ENCODE measurements around the gene CDH20.

CDH20 gene

GRCh38 chr18:61333271-61333745, at the start of gene CDH20:
Gene CDH20 (plus strand): TSS chr18:61333430.
- no peak for DNase-seq

- DNase-seq, result no peak
Observed at GRCh38 chr18:61284039-61284438, 49.2 kb upstream of the CDH20 start.

GRCh38 chr18:61285777-61286176, 47.5 kb upstream of the CDH20 start:
- DNase-seq, result no peak

- no peak for DNase-seq
Observed at GRCh38 chr18:61286867-61287266, 46.4 kb upstream of the CDH20 start.

DNA sequence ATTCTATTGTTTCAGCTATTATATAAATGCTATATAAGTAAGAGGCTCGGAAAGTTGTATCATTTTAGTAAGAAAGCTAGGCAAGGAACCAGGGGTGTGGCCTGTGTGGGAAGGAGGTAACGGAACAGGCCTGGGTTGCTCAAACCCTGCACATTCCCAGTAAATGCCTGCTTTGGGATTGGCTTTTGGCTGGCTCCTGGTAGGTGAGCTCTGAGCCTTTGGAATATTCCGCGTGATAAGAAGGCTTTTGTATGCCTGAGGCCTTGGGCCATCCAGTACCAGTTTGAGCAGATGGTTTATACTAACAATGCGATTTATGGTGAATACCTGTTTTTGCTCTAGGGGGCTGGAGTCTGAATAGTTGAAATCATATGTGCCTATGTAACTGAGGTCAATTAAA, 42.6 kb upstream of the CDH20 start:
- DNase-seq, result no peak

- no peak for DNase-seq
Observed at GRCh38 chr18:61292280-61293035, 40.8 kb upstream of the CDH20 start.

DNA sequence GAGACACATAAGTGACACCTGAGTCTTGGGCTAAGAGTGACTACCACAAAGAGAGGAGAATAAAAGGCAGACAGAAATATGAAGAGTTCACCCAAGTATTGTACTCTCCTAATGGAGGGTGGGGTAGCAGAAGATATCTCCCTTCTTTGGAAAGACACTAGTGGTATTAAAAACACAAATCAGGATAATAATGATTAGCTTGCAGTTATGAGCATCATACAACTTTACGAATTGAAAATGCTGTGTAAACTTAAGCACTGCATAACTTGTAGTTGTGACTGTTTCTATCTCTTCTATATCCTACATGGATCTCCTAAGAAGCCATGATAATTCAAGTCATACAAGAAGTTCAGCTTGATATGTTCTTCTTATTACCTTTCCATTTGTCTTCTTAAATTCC, 38.1 kb upstream of the CDH20 start:
- DNase-seq, result no peak

DNA sequence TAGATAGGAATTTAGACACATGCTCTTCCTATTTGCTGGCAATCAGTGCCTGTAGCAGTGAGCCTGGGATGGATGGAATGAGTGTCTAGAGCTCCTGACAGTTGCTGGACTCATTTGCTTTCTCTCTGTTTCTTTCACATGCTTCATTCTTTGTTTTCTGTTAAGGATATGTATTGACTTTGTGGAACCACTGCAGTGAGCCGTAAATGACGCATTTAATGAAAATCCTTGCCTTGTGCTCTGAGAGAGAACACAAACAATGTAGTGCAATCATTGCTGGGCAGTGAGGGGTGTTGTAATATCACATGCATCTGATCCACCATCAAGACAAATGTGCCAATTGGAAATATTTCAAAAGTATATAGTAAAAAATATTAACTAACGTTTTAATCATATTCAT, 25.2 kb upstream of the CDH20 start:
- no peak for DNase-seq

DNA sequence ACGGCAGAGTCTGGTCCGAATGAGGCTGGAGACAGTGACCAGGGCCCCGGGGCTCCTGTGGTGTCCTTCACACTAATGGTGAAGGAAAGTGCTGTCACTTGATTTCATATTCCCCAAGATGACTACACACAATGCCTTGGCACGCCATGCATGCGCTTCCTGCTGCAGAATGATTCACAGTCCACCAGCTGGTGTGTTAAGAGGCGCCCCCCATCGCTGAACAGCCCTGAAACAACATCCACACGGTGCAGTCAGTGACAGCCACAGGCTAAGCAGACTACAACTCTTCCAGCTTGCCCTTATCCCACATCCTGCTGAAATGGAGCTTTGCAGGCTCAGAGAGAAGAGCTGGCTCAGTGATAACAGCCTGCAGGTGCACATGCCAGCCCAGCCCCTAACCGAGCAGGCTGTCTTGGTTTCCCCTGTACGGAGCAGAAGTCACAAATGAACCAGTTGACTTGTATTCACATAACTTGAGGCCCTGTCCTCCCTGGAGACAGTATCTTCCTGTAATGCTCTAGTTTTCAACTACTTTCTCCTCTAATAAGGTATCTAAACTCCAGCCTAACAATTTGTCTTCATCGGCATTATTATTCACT, 24.3 kb upstream of the CDH20 start:
- DNase-seq, result no peak

DNA sequence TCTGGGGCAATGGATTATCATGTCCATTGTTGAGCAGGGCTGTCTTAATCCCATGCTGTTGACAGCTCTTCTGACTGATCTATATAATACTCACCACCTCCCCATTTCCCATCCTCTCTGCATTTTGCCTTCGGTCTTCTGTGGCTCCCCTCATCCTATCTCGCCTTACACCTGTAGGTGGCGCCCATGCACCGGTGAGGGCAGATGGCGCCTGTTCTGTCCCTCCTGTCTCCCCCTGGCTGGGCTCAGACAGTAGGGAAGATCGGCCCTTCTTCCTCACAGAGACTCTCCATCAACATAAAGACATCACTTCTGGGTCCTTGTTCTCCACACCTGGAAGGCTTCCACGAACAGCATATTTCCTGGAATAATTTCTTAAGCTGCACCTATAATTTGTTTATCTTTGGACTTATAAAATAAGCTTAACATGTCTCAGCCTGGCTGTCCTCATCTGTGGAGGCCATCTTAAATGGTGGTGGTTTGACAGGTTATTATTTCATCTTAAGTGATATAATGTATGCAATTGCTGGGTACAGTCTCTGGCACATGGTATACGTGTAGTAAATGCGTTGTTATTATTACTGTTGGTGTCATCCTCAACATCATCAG, 10.9 kb upstream of the CDH20 start:
- peak; percentile 0 for DNase-seq

DNA sequence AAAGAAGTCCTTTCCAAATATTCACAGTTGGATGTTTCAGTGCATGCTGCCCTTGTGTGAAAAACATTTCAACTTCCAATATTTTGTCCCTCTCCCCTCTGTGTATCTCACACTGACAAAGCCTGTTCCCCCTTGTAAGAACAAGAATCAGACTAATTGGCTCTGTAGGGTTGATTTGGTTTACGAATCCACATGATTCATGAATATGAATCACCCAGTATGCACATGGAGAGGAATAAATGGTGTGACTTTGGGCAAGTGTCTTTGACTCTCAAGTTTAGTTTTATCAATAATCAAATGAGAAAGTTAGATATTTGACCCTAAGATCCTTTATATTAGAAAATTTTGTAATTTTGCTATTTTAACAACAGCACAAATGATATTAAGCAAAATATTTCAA, 9.3 kb upstream of the CDH20 start:
- DNase-seq, result no peak

DNA sequence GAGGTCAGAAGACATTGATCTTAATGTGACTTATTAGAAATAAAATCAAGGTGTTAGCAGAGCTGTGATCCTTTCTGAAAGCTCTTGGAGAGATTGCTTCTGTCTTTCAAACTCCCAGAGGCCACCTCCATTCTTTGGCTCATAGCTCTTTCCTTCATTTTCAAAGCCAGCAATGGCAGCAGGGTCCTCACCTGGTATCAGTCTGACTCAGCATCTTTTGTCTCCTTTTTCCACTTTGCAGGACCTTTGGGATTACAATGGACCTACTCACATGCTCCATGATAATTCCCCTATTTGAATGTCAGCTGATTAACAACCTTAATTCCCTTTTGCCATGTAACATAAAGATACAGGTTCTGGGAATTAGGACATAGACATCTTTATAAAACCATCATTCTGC, 6.8 kb upstream of the CDH20 start:
- DNase-seq, result no peak

- no peak for DNase-seq
Observed at GRCh38 chr18:61329398-61329797, 3.8 kb upstream of the CDH20 start.

- DNase-seq, result no peak
Observed at GRCh38 chr18:61331051-61331450, 2.2 kb upstream of the CDH20 start.

- no peak for DNase-seq
Observed at GRCh38 chr18:61333746-61334490, 688 bp downstream of the CDH20 start.

DNA sequence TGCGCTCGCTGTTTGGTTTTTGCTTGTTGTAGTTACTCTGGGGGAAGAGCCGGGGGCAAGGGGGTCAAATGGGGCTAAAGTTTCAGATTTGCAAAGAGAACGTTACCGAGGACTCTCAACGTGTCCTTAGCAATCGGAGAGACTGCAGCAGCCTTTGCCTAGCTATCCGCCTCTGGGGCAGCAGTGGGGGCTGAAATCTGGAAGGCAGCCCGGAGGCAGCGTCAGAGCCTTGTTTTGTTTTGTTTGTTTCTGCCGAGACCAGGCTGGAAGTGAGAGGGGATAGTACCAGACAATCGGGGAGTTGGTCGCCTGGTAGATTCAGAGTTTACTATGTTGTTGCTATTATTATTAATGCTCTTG, 1.2 kb downstream of the CDH20 start:
- DNase-seq, result no peak

DNA sequence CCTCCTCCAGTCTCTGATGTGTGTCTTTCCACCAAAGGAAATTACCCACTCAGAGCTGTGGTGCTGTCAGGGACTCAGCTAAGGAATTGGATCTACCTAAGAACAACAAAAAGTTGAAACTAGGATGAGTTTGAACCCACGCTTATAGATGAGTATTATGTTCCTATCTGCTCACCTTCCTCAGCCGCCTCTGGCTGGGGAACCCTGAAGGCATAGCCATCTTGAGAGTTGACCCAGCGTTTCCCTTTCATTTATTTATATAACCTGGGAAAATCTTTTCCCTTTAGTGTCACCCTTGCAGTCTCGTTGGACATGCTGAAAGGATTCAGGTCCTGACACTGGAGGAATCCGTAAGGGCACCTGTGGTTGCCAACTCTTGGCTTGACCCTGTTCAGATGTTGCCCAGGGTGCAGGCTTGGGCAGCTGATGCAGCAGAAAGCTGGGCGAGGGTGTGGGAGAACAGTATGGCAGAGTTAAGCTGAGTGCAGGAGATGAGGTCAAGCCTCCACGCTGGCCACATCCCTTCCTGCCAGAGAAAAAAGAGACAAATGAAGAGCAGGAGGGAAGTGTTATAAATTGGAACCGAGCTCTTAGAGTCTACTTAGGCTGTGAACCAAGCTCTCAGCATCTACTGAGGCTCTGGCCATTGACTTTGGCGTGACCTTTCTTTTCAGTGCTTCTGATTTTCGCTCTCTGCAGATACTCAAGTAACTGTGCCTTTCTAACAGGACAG, 1.9 kb downstream of the CDH20 start:
- no peak for DNase-seq

DNA sequence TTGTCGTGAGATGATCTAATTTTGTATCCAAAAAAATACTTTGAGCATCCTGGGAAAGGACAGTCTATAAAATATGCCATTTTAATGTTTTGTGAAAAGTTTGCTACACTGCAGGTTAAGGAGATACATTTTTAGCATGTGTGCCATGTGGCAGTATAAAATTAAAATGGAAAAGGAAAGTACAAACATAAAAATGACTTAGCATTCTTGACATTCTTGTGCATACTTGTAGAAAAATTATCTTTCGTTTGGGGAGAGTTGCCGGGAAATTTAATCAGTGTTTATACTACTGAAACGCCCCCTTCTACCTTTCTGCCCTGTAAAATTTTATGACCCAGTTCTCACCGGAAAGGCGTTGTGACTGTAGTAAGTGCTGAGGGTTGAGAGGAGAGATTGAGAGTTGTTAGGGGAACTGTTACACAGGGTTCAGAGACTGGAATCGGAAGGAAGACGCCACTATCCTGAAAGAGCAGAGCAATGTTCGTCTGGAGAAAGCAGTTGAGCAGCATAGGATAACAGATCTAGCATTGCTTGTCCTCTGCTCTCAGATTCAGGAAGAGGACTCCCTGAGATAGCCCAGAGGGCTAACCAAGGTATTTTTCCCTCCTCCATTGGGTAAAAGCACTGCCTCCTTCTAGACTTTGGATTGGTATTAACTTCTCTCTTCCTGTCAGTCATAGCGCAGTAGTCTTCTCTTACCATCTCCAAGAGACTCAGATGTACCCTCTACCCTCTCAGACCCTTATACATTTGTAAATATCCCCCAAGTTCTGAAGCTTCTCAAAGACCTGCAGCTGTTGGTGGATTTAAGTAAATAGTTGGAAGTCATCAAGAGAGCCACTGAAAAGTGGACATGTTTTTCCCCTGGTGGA, 2.7 kb downstream of the CDH20 start:
- no peak for DNase-seq

DNA sequence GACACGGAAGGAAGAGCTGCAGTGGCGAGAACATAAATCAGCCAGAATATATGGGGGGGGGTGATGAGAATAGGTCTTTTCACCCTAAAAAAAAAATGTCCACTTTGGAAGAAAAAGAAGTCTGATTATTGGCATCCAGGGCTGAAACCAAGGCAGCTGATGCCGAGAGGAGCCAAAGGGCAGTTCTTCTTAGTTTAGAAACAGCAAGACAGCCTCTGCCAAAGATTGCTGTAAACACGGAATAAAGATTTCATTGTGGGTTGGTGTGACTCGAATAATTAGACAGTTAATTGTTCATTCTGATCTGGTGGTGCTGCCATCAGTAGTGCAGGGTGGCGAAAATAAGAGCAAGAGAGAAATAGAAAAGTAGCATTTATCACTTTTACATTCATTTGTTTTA, 3.5 kb downstream of the CDH20 start:
- no peak for DNase-seq

DNA sequence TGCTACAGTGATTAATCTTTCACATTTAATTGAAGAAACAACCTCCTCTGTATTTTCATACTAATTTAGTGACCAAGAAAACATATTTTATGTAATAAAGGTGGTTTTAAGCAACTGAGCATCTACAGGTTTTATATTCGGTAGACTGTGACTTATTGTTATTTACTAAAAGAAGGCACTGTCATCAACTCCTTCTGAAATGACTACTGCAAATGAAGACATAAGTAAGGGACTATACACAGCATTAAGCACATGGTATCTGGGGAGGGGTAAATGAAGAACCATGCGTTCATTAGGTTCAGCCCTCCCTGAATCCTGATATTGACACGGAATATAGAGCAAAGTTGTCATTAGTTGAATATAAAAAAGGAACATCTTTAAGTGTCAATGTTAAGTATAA, 4.3 kb downstream of the CDH20 start:
- no peak for DNase-seq

DNA sequence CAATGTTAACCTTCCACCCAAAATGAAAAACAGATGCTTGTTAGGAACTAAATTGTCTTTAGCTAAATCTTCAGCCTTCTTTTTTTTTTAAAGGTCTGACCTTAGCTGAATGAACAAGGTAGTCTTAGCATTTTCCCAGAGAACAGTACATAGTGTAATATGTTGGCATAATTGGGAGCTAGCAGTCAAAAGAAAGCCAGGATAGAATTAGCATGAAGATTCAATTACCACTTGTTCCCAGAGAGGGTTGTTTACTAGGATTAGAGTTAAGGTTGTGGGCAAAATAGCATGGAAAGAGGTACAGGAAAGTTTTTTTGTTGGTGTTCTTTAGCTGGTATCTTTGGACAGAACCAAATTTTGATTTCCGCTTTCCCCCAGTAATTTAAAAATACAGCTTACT, 6.9 kb downstream of the CDH20 start:
- DNase-seq, result no peak

DNA sequence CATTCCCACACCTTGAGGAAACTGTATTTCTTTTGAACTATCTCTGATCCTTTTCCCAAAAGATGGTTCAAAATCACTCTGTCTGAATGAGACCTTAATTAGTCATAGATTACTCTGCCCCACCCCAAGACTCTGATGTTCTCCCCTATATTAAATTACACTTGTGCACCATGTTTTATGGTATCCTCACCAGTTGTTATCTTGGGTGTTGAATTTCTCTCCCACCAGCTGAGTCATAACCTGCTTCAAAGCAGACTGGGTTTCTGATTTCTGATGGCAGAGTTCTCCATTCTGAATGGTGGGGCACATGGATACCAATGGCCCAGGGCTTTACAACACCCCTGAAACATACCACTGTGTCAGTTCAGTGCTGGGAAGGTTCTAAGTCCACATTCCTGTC, 15.0 kb downstream of the CDH20 start:
- no peak for DNase-seq

Measured in DMS 273 treated with DMSO at 0.1 percent for 48 hours (cell line).